ENCODE data around the gene GLRX3. TPM values are rescaled to one million over a fixed set of nuclear protein-coding genes. Genes with fewer than 3 reads are reported as not detected.

The GLRX3 gene
- total and polyA plus RNA-seq, 2 experiments from 2014 or later = 141 to 201 TPM

DNA sequence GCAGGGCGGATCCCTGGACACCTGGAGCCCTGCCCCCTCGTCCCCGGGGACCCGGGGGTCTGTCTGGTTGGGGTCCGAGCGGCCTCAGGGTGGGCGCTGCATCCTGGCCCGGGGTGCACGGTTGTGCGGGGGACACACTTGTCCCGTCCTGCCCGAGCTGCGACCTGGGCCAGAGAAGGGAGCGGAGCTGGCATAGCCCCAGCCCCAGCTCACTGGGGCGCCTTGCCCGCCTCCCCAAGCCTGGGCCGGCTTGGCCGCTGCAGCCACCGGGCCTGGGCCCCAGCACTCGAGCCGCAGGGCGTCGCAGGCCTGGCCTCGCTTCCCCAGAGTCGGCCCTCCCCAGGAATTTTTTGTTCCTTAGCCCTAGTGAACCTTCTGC is 54.5 kb downstream of the GLRX3 start (continued):
- TF ChIP-seq POLR2AphosphoS5 (IDR thresholded peaks at IDR 0.05; ENCODE audit: low read depth) = no peak
- TF ChIP-seq, protein P1, sequence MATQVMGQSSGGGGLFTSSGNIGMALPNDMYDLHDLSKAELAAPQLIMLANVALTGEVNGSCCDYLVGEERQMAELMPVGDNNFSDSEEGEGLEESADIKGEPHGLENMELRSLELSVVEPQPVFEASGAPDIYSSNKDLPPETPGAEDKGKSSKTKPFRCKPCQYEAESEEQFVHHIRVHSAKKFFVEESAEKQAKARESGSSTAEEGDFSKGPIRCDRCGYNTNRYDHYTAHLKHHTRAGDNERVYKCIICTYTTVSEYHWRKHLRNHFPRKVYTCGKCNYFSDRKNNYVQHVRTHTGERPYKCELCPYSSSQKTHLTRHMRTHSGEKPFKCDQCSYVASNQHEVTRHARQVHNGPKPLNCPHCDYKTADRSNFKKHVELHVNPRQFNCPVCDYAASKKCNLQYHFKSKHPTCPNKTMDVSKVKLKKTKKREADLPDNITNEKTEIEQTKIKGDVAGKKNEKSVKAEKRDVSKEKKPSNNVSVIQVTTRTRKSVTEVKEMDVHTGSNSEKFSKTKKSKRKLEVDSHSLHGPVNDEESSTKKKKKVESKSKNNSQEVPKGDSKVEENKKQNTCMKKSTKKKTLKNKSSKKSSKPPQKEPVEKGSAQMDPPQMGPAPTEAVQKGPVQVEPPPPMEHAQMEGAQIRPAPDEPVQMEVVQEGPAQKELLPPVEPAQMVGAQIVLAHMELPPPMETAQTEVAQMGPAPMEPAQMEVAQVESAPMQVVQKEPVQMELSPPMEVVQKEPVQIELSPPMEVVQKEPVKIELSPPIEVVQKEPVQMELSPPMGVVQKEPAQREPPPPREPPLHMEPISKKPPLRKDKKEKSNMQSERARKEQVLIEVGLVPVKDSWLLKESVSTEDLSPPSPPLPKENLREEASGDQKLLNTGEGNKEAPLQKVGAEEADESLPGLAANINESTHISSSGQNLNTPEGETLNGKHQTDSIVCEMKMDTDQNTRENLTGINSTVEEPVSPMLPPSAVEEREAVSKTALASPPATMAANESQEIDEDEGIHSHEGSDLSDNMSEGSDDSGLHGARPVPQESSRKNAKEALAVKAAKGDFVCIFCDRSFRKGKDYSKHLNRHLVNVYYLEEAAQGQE (IDR thresholded peaks at IDR 0.05; ENCODE audit: unreplicated experiment) = no peak
- no peak for TF ChIP-seq ZNF114 (CRISPR knock-in tag; IDR thresholded peaks at IDR 0.05)
- no peak for TF ChIP-seq JUNB (IDR thresholded peaks at IDR 0.05; ENCODE audit: unreplicated experiment)

DNA sequence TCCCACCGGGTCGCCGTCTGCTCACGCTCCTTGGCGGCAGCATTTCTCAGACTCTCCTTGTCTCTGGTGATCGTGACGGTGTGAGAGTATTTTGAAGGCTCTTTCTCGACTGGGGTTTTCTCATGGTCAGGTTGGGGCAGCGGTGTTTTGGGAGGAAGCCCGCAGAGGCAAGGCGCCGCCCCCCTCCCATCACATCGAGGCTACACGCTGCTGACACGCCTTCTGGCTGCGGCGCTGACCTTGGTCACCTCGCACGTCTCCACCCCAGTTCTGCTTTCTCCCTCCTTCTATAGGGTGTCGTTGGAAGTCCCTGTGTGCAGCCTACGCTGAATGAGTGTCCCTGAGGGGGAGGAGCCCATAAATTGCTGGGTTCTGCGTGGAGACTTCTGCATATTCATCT is 55.2 kb downstream of the GLRX3 start:
- H3K4me3 ChIP-seq = no peak overlapping the region; the same call in 1 of the 2 replicates
- peaks cover 3% of the 10 kb centered on the region for H3K4me1 Mint-ChIP-seq
- TF ChIP-seq, protein P1 (IDR thresholded peaks at IDR 0.05; ENCODE audit: unreplicated experiment) = no peak
- TF ChIP-seq JUNB (IDR thresholded peaks at IDR 0.05; ENCODE audit: unreplicated experiment) = no peak
- H3K27me3 Mint-ChIP-seq (ENCODE audit: insufficient read depth, low read depth, poor library complexity) = peaks cover 9% of the 10 kb centered on the region
- no peak overlapping the region for H2AFZ ChIP-seq
- DNase-seq (ENCODE audit: low spot score) (no peak), ATAC-seq (no peak)
- H3F3A ChIP-seq (replicated peaks; ENCODE audit: low read depth) = no peaks in the 10 kb centered on the region
- no peaks in the 10 kb centered on the region for H3K36me3 ChIP-seq (ENCODE audit: insufficient read depth)
- H3K9me3 Mint-ChIP-seq = peaks cover 5% of the 10 kb centered on the region
- H3K4me2 ChIP-seq = peak overlapping the region; percentile 90; the same call in 1 of the 2 replicates
- peak overlapping the region; percentile 55; the same call in 2 of the 3 replicates for H3K4me3 Mint-ChIP-seq
- no peak overlapping the region for H3K27ac Mint-ChIP-seq
- H3K9me2 ChIP-seq (ENCODE audit: insufficient read depth) = no peaks in the 10 kb centered on the region
- peaks cover 12% of the 10 kb centered on the region for H3K36me3 Mint-ChIP-seq (ENCODE audit: low read depth)
- no peaks in the 10 kb centered on the region for H3K27me3 ChIP-seq (ENCODE audit: insufficient read depth)
- no peak overlapping the region for H3K27ac ChIP-seq (ENCODE audit: low read depth)
- H3K79me2 ChIP-seq (replicated peaks; ENCODE audit: insufficient read depth) = no peaks in the 10 kb centered on the region
- no peaks in the 10 kb centered on the region for H4K20me1 ChIP-seq (replicated peaks; ENCODE audit: insufficient read depth)
- no peaks in the 10 kb centered on the region for H3K4me1 ChIP-seq (ENCODE audit: insufficient read depth)

DNA sequence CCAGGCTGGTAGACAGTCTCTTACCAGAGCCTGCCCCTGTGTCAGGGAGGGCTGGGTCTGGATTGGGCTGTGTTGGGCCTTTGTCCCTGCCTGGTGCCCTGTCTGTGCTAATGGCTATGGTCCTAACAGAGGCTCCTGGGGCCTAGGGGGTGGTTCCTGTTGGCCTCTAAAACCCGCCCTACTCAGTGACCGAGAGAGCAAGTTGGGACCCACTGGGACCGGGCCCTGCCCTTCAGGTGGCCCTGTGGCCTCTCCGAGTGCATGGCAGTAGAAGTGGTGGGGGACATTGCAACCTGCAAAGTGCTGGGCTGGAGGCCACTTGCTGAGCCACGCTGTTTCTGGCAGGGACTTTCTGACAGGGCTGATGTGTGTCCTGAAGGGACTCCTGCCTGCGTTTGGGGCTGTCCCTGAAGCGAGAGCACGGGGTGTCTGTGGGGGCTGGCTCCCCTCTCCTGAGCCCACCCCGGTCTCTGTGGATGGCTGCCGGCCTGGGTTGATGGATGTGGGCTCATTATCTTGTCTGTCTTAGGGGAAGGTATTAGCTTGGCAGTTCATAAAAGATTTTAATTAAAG is 56.2 kb downstream of the GLRX3 start:
- Mint-ChIP-seq H3K4me1 (peaks cover 3% of the 10 kb centered on the region), H3K27me3 (ENCODE audit: insufficient read depth, low read depth, poor library complexity) (peaks cover 13% of the 10 kb centered on the region), H3K36me3 (ENCODE audit: low read depth) (peaks cover 14% of the 10 kb centered on the region), H3K9me3 (peaks cover 12% of the 10 kb centered on the region), H3K27ac (no peak overlapping the region), H3K4me3 (no peak overlapping the region)
- no peak overlapping the region for H3K27ac ChIP-seq (ENCODE audit: low read depth)
- H4K20me1 ChIP-seq (replicated peaks; ENCODE audit: insufficient read depth) = no peaks in the 10 kb centered on the region
- H3K36me3 ChIP-seq (ENCODE audit: insufficient read depth) = no peaks in the 10 kb centered on the region
- no peak for ATAC-seq
- H3K4me1 ChIP-seq (ENCODE audit: insufficient read depth) = no peaks in the 10 kb centered on the region
- H3F3A ChIP-seq (replicated peaks; ENCODE audit: low read depth) = no peaks in the 10 kb centered on the region
- H3K4me2 ChIP-seq = no peak overlapping the region
- H2AFZ ChIP-seq = no peak overlapping the region
- TF ChIP-seq EZH2 (IDR thresholded peaks at IDR 0.05; ENCODE audit: low read depth, unreplicated experiment) (no peak), ZNF114 (CRISPR knock-in tag; IDR thresholded peaks at IDR 0.05) (no peak)
- TF ChIP-seq, protein P2, sequence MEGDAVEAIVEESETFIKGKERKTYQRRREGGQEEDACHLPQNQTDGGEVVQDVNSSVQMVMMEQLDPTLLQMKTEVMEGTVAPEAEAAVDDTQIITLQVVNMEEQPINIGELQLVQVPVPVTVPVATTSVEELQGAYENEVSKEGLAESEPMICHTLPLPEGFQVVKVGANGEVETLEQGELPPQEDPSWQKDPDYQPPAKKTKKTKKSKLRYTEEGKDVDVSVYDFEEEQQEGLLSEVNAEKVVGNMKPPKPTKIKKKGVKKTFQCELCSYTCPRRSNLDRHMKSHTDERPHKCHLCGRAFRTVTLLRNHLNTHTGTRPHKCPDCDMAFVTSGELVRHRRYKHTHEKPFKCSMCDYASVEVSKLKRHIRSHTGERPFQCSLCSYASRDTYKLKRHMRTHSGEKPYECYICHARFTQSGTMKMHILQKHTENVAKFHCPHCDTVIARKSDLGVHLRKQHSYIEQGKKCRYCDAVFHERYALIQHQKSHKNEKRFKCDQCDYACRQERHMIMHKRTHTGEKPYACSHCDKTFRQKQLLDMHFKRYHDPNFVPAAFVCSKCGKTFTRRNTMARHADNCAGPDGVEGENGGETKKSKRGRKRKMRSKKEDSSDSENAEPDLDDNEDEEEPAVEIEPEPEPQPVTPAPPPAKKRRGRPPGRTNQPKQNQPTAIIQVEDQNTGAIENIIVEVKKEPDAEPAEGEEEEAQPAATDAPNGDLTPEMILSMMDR (conservative IDR thresholded peaks at IDR 0.05; ENCODE audit: low read depth in 2 of 2) = no peak
- H3K79me2 ChIP-seq (replicated peaks; ENCODE audit: insufficient read depth) = no peaks in the 10 kb centered on the region
- H3K27me3 ChIP-seq (ENCODE audit: insufficient read depth) = no peaks in the 10 kb centered on the region
- DNase-seq (ENCODE audit: low spot score) = no peak
- H3K9me2 ChIP-seq (ENCODE audit: insufficient read depth) = no peaks in the 10 kb centered on the region
- H3K4me3 ChIP-seq = no peak overlapping the region
